HepG2 (cell line): ENCODE data around the gene SSNA1.

Source experiments
- CBFB ChIP-seq: sonication (generic); formaldehyde crosslinking; IDR thresholded peaks from 2 replicates; pipeline ENCODE4 v1.4.0; 2020; ENCODE audit warnings: missing genetic modification reagents
- RELA ChIP-seq: sonication (generic); formaldehyde crosslinking; IDR thresholded peaks from 2 replicates; pipeline ENCODE4 v1.4.0; 2020; ENCODE audit warnings: missing genetic modification reagents
- SIN3A ChIP-seq: IDR thresholded peaks from 2 replicates; pipeline ENCODE4 v1.6.1; 2011; ENCODE audit warnings: low read depth, mild to moderate bottlenecking, control low read depth, low read length, borderline replicate concordance
- SOX5 ChIP-seq: IDR thresholded peaks from 2 replicates; pipeline ENCODE4 v1.6.1; 2016; ENCODE audit warnings: borderline replicate concordance

GRCh38 chr9:137147091-137147792, 41.2 kb upstream of the SSNA1 start:
- TF ChIP-seq CBFB (CRISPR knock-in tag) (no peak), SIN3A (no peak), RELA (CRISPR knock-in tag) (no peak), SOX5 (CRISPR knock-in tag) (no peak)
